Measurements from ENCODE around the gene NR3C2.
"Not testable (repeated sequence)": the region's sequence is repeated elsewhere in the genome, so short reads cannot be mapped to it uniquely, and the experiment has no call there.

The NR3C2 gene

DNA sequence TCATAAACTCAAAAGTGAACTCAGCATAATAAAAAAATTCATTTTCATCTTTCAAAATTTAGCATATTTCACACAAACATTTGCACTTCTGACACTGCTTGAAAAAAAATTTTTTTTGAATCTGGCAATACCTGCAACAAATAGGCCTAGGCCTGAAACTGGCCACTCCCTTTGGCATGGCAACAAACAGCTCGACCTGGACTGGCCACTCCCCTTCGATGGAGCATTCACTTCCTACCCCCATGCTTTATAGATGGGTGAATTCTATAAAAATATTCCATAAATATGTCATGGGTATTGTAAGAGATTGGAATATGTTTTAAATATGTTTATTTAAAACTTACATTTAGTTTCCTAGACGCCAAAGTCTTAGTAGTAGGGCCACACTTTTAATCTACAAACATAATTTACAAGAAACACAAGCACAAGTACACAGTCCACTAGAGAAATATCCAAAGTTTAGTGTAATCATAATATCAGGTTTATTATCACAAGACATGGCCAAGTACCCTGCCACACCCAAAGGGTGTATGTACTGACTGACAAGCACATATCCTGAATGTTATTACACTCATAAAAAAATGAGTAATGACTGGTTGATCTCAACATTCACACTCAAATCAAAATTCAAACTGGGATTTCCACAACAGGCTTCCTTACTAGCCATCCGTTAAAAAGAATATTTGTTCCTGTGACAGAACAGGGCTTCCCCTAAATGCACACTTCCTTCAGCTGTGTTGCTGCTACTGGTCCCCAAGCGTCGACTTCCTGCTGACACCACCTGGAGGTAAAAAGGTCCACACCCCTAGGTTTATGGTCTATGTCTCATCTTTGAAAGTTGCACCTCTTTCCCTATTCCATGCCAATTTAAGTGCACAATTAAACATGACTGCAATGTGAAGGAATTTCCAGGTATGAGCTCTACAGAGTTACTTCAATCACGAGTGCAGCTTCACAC lies 271.5 kb downstream of the NR3C2 start:
- DNase-seq (ENCODE audit: low read depth, low spot score) = no peak

DNA sequence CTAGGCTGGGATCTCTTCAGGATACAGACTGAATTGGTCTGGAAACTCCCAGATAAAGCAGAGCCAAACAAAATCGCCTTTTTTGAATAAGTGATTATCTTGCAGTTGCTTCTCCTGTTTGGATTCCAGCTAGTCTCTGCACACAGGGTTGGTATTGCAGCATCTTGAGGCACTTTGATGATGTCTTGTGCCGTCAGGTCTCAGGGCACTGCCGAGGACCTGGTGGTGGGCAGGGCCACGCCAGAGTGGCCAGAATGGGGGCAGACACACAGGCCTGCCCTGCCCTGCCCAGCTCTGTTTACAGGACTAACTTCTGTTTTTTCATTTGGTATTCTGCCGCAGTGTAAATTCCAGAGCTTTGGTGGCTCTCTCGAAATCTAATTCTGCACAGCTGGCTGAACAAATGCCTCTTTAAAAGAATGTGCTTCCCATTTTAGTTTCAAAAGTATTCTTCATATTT lies 276.1 kb downstream of the NR3C2 start:
- no peak for DNase-seq (ENCODE audit: low read depth, low spot score)

DNA sequence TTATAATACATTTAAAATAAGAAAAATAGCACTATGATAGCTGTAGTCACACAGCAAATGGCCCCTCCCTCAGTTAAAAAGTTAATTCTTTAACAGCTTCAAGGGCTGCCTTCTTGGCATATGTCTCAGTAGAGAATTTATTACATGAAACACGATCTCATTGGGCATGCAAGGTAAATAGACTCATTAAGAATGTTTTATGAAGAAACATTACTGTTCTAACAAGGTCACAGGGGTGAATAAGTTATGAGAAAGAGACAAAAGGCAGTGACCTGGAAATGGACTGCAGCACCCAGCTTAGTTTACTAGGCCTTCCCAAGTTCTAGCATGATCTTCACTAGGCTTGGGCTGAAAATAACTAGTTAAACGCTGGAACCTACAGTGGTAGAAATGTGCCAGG lies 277.7 kb downstream of the NR3C2 start:
- no peak for DNase-seq (ENCODE audit: low read depth, low spot score)

DNA sequence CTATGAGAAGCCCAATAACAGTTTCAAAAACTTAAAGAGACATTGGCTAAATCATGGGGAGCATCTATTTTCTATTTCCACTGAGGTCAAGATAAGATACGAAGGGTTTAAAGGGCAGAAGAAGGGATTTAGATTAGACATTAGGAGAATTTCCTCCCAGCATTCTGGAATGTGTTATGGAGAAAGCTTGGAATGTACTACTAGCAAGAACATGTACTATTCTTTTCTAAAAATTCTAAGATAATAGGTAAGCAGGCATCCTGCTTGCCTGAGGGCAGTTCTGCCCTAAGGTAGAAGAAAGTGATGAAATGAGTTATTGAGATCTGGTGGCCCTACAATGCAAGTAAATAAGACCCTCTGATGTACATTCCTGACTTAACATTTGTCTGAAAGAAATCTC lies 279.2 kb downstream of the NR3C2 start:
- DNase-seq (ENCODE audit: low read depth, low spot score) = no peak

DNA sequence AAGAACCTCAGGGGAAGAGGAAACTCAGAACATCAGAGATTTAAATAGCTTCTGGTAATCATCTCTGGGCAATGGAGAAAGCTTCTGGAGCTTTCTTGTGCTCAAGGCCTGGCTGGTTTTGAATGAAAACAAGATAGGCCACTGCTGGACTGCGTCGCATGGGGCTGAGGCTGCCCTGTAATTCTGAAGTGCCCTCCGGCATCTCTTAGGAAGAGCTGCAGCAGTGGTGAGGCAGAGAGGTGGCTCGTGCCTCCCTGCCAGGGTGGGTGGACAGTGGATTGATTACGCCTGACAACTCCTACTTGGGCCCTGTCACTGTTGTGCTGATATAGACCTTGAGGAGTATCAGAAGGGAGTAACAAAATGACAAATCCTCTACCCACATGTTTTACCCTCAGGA lies 279.7 kb downstream of the NR3C2 start:
- no peak for DNase-seq (ENCODE audit: low read depth, low spot score)

DNA sequence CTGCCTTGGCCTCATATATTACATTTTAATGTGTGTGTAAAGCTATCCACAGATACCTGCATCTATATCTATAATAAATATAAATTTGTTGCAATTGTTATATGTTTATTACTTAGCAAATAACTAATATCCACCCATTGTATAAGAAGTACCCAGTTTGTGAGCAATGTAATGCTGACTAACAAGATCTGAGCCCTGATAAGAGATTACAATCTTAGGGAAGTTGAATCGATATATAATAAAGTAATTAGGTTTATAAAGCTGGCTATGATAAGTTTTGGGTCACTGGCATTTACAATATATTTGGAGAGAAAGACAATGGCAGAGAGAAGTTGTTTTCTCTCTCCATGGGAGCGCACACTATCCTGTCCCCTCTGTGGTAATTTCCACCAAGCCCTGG lies 280.6 kb downstream of the NR3C2 start:
- no peak for DNase-seq (ENCODE audit: low read depth, low spot score)

DNA sequence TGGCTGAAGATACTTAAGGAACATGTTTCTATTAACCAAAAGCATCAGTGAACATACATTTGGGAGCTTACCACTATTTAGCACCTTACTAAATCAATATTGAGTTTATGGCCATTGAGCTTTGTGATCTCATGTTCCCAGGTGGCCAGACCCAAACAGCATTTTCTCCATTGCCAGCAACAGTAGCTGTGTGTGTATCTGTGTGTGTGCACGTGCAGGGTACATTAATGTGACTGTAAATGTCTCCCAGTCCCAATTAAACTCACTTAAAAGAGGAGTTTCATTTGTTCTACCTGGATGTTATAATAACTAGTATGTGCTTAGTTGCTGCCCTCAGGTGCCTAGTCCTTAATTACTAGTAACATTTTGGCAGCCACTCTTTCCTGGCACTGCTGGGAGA lies 282.4 kb downstream of the NR3C2 start:
- no peak for DNase-seq (ENCODE audit: low read depth, low spot score)

DNA sequence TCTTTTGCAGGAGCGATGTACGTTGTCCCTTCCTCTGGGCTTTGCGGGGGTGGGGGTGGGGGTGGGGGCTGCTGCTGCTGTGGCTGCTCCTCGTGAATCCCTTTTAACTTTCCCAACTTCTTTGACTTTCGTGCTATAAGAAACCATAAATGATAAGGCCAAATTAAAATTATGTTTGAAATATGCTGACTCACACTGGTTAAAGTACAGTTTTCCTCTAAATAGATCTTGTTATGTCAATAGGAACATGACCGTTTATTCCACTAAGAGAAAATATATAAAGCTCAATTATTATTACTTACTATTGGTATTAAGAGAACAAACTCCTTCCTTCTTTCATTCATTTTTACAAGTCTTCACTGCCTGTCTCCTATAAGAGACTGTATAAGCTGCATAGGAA lies 287.4 kb downstream of the NR3C2 start:
- DNase-seq (ENCODE audit: low read depth, low spot score) = no peak

DNA sequence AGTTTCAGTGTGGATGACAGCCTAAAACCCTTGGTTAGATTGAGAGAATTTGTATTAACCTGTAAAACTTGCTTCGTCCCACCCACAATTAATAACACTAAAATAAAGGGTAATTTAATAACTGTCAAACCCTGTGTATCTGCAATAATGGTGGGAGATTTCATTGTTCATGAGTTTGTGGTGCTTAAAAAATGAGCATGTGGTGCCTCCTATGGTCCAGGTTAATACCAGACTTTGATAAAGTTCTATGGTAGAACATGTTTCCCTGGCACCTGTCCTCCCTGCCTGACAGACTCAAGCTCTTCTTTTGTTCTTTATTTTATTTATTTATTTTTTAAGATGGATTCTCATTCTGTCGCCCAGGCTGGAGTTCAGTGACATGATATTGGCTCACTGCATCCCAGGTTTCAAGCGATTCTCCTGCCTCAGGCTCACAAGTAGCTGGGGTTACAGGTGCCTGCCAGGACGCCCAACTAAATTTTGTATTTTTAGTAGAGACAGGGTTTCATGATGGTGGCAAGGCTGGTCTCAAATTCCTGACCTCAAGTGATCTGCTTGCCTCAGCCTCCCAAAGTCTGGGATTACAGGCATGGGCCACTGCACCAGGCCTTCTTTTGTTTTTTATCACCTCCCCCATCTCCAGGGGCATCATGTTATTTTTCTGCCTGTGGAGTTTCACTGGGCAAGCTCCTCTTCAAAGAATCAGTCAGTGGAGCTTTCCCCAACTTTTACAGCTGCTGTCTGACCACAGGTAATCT lies 289.2 kb downstream of the NR3C2 start:
- no peak for DNase-seq (ENCODE audit: low read depth, low spot score)

DNA sequence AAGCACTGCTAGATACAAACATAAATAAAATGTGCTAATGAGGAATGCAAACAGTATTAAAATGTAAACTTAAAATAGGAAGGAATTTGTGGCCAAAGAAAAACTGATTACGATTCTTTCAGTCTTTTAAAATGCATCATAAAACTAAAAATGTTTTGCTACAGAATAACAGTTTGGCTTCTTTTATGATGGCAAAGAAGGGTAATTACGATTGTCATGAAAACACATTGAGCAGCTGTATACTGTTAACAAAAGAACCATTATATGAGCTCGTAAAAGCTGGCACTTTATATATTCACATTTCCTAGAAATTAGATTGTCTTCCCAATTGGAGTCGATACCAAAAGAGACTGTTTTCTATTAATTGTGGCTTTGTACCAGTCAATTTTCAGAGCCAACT lies 290.4 kb downstream of the NR3C2 start:
- DNase-seq (ENCODE audit: low read depth, low spot score) = no peak

DNA sequence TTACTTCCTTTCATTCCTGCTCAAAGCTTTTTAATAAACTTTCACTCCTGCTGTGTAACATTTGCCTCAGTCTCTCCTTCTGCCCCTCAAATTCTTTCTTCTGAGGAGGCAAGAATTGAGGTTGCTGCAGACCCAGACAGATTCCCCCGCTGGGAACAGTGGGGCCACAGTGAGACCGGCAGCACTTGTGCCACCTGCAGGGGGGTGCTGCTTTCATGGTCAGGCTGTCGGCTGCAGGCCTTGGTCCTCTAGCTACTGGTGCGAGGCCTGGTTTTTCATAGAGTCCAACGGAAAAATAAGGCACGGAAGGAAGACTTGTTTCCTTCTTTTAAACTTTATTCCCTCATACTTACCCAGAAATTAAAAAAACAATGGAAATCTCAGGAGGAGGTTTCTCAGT lies 296.7 kb downstream of the NR3C2 start:
- DNase-seq (ENCODE audit: low read depth, low spot score) = no peak

DNA sequence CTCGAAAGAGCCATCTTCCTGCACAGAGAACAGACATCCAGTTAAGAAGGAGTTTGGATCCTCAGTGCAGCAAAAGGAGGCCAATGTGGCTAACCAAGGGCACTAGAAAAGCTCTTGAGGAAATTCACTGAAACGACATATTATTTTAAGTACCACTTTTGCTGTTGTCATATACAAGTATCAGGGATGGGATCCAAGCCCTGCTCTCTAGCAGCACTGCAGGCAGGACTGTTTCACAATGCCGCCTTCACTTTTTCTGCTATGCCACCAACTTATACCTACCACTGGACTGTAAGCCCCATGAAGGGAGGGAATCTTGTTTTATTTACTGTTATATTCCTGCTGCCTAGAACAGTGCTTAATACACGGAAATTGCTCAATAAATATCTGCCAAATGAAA lies 299.0 kb downstream of the NR3C2 start:
- no peak for DNase-seq (ENCODE audit: low read depth, low spot score)

DNA sequence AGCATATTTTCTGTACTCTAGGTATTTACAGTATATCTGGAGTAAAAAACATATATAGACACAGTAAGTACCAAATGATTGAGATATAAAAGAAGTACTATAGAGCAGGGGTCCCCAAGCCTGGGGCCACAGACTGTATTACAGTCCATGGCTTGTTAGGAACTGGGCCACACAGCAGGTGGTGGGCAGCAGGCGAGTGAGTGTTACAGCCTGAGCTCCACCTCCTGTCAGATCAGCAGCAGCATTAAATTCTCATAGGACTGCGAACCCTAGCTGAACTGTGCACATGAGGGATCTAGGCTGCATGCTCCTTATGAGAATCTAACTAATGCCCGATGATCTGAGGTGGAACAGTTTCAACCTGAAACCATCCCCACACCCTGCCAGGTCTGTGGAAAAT lies 300.7 kb downstream of the NR3C2 start:
- no peak for DNase-seq (ENCODE audit: low read depth, low spot score)

DNA sequence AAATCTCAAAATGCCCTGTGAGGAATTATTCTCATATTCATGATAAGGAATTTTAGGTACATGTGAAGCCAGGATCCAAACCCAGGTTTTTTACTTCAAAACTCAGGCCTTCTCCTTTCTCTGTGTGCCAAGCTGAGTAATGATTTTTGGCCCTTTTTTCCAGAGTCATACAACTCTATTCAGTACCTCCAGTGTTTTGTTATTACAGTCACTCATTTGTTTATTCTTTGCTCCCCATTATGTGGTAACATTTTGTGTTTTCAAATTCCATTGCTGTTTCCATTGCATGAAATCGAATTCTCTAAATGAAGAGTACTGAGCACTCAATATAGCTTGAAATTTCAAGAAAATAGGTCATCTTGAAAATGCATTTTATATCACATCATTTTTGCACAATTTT lies 315.4 kb downstream of the NR3C2 start:
- no peak for DNase-seq (ENCODE audit: low read depth, low spot score)

DNA sequence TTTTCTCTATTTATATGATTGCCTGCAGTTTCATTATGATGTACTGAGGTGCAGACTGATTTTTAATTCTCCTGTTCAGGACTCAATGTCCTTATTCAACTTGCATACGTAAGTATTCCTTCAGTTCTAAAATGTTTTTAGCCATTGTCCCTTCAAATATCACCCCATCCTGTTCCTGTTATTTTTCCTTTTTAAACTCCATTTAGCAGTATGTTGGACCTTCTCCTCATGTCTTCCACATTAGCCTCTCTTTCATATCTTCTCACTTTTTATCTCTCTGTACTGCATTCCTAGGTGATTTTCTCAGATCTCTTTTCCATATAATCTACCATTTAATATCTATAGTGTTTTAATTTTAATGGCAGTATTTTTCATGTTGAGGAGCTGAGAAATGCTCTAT lies 317.7 kb downstream of the NR3C2 start:
- no peak for DNase-seq (ENCODE audit: low read depth, low spot score)

DNA sequence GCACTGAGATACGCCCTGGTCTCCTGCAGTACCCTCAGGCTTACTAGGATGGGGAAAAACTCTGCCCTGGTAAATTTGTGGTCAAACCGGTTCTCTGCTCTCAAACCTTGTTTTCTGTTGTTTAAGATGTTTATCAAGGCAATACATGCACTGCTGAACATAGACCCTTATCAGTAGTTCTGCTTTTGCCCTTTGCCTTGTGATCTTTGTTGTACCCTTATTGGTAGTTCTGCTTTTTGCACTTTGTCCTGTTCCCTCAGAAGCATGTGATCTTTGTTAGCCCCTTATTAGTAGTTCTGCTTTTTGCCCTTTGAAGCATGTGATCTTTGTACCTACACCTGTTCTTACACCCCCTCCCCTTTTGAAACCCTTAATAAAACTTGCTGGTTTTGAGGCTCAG lies 319.1 kb downstream of the NR3C2 start:
- DNase-seq (ENCODE audit: low read depth, low spot score) = not testable (repeated sequence)

DNA sequence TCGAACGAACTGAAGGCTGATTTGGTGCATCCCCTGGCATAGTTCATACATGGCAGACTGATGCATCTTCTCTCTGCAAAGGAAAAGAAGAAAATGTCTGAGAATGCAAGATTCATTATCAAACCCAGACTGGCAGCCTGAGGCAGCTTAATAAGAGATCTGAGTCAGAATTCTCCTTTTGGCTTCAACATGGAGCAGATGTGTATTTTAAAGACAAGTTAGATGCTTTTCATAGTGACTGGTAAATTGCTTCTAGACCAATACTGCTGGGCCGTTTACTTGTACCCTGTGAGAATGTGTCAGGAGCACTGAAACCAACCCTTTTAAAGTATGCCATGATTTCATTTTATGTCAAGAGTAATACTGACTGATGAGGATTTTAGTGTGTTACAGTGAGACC lies 322.0 kb downstream of the NR3C2 start:
- DNase-seq (ENCODE audit: low read depth, low spot score) = no peak

DNA sequence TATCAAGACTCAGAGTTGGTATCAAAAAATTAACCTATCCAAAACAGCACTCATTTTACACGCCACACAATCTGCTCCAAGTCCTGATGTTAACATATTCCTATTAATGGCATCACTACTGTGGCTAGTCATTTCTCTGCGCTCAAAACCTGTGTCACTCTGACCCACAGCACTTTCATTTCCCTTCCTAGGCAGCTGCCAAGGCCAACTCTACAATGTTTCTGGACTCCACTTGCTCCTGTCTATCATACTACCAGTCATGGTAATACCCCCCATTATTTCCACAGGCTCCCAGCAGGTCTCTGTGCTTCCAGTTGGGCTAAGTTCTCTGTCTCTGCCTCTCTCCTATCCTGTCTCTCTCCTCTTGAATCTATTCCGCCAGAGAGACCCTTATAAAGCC lies 323.6 kb downstream of the NR3C2 start:
- no peak for DNase-seq (ENCODE audit: low read depth, low spot score)

DNA sequence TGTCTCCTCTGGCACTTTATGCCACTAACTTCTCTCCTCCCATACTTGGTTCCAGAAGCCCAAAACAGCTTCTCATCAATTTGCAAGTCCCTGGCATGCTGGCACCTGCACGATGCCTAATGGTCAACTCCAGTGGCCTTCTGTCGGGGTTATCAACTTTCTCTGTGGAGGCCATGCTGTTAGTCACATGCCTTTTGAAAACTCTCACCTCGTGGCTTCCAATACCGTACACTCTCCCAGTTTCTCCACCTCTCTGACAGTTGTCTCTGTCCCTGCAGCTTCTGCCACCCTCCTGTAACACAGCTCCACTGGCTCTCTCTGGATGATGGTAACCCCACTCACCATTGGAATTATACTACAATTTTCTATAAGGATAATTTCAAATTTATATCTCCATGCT lies 324.0 kb downstream of the NR3C2 start:
- DNase-seq (ENCODE audit: low read depth, low spot score) = no peak

DNA sequence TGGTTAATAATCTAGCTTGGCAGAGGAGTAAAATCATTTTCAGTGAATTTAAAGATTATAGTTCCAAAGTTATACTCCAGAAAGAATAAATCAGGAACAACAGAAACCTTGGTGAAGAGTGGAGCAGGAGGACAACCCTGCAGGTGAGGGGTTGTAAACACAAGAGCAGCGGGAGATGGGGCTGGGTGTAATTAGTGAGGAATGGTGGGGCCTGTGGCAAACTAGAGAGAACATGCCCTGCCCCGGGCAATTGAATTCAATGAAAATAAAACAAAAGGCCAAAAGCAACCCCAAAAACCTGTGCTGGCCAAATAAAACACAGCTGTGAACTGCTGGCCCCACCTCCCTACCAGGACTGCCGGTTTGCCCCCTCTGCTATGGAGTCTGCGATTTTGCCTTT lies 325.2 kb downstream of the NR3C2 start:
- DNase-seq (ENCODE audit: low read depth, low spot score) = no peak

DNA sequence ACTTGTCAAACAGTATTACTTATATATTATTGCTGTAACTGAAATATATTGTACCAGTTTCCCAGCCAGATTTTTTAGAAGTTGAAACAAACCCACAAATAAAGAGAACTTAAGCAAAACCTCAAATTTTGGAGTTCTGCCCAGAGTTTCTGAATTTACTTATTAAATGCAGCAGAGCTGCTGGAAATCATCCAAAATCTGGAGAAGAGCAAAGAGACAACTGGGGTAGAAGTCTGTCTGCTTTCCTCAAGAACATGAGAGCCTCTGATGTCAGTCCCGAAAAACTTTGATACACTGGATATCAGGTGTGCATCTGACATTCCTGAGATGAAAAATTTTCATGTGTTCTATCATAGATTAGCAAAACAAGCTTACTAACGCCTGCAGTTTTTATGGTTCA lies 325.9 kb downstream of the NR3C2 start:
- DNase-seq (ENCODE audit: low read depth, low spot score) = no peak

DNA sequence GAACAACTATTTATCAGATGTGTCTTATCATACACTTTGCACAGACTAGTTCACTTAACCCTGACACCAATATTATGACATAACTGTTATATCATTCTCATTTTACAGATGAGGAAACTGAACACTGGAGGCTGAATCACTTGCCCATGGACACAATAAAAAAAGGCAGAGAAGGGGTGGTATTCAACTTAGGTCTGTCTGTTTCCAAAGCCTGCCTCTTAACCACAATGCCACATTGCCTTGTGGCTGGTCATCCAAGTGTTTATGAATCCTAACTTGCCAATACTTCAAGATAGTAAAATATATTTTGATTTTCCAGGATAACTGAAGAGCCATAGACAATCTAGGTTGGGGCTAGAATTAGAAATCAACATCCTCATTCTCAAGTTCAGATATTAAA lies 327.8 kb downstream of the NR3C2 start:
- no peak for DNase-seq (ENCODE audit: low read depth, low spot score)

All from activated CD4-positive, CD25-positive, alpha-beta regulatory T cell treated with anti-CD3 and anti-CD28 coated beads, Interleukin-2, amount 50 U/mL, for 16 hours (primary cell).